ENCODE data around the gene CLDN3. TPM values are rescaled to one million over a fixed set of nuclear protein-coding genes. Genes with fewer than 3 reads are reported as not detected.

CLDN3 gene
- total RNA-seq, 1 experiment from 2014 or later = 122 TPM

GRCh38 chr7:73719806-73720169 is 50.3 kb downstream of the CLDN3 start:
- intact Hi-C loops (cut with micrococcal nuclease; ENCODE audit: unreplicated experiment) = no loop called here
- Mint-ChIP-seq H3K4me3 (ENCODE audit: low read depth, unreplicated experiment) (peak overlapping the region; percentile 59), H3K36me3 (ENCODE audit: insufficient read depth, unreplicated experiment) (peaks cover 38% of the 10 kb centered on the region), H3K9me3 (ENCODE audit: low read depth, unreplicated experiment) (no peaks in the 10 kb centered on the region), H3K27ac (ENCODE audit: unreplicated experiment) (peak overlapping the region; percentile 70), H3K27me3 (ENCODE audit: unreplicated experiment) (no peaks in the 10 kb centered on the region), H3K4me1 (ENCODE audit: low read depth, unreplicated experiment) (peaks cover 17% of the 10 kb centered on the region)
- CTCF ChIA-PET = no interaction called here
- BruUV-seq (replicated peaks) = no TSS peak
- no peak for TF ChIP-seq CTCF (IDR thresholded peaks at IDR 0.05; ENCODE audit: unreplicated experiment)
- DNase-seq = no peak

Other genes with a start within 250 kb of the CLDN3 start
- 44.6 and 45.1 TPM in 2 replicates for gene BAZ1B, start 248.0 kb downstream of the CLDN3 start, total RNA-seq (2022)
- gene BCL7B, start 212.6 kb downstream of the CLDN3 start, total RNA-seq (2022) = 37.8 and 44.6 TPM in 2 replicates
- 33.3 and 35.9 TPM in 2 replicates for gene TBL2, start 191.7 kb downstream of the CLDN3 start, total RNA-seq (2022)
- gene MLXIPL, start 145.7 kb downstream of the CLDN3 start, total RNA-seq (2022) = 1.1 and 3.0 TPM in 2 replicates
- 0.94 and 1.3 TPM in 2 replicates for gene VPS37D, start 102.4 kb downstream of the CLDN3 start, total RNA-seq (2022)
- 10.1 and 10.5 TPM in 2 replicates for gene DNAJC30, start 86.8 kb downstream of the CLDN3 start, total RNA-seq (2022)
- 73.5 and 75.8 TPM in 2 replicates for gene BUD23, start 86.7 kb downstream of the CLDN3 start, total RNA-seq (2022)
- gene STX1A, start 50.6 kb downstream of the CLDN3 start, total RNA-seq (2022) = 26.1 and 26.2 TPM in 2 replicates
- gene ABHD11, start 31.5 kb downstream of the CLDN3 start, total RNA-seq (2022) = 67.7 and 85.2 TPM in 2 replicates
- gene CLDN4, start 60.7 kb upstream of the CLDN3 start, total RNA-seq (2022) = 283 and 325 TPM in 2 replicates
- 14.3 TPM in 2 replicates for gene METTL27, start 72.2 kb upstream of the CLDN3 start, total RNA-seq (2022)
- gene TMEM270, start 90.9 kb upstream of the CLDN3 start, total RNA-seq (2022) = 0.59 and 1.2 TPM in 2 replicates

All from Calu3 (cell line).